HepG2 (cell line): ENCODE results near the gene STX10. TPM values are rescaled to one million over a fixed set of nuclear protein-coding genes. Genes with fewer than 3 reads are reported as not detected.
A peak's percentile ranks its signal among the peaks of the same experiment; 100 is the strongest.

Experiments
- BORCS8-MEF2B ChIP-seq: sonication (generic); formaldehyde crosslinking; IDR thresholded peaks from 2 replicates; pipeline ENCODE4 v1.8.0; 2022; ENCODE audit warnings: mild to moderate bottlenecking, missing genetic modification reagents
- CHD2 ChIP-seq: IDR thresholded peaks from 2 replicates; pipeline ENCODE4 v1.6.1; 2011; ENCODE audit warnings: low read depth, low read length, improper control_type of control experiment
- FOXA1 ChIP-seq, 2 experiments: fragments of 450-650 bp in 1 of 2; sonication (generic) in 1 of 2; formaldehyde crosslinking in 1 of 2; IDR thresholded peaks; 2 replicates each; pipeline versions ENCODE4 v1.4.0 to v1.6.1; 2016 to 2020; ENCODE audit warnings: missing genetic modification reagents in 1 of 2
- KAT7 ChIP-seq: IDR thresholded peaks from 2 replicates; pipeline ENCODE4 v1.6.1; 2018; ENCODE audit warnings: borderline replicate concordance, missing compliant biosample characterization
- PAX8 ChIP-seq: sonication (generic); formaldehyde crosslinking; IDR thresholded peaks from 2 replicates; pipeline ENCODE4 v1.8.0; 2022; ENCODE audit warnings: mild to moderate bottlenecking, missing genetic modification reagents, borderline replicate concordance
- RELA ChIP-seq: sonication (generic); formaldehyde crosslinking; IDR thresholded peaks from 2 replicates; pipeline ENCODE4 v1.4.0; 2020; ENCODE audit warnings: missing genetic modification reagents
- REST ChIP-seq, 2 experiments: IDR thresholded peaks; 2 replicates each; pipeline ENCODE4 v1.6.1; 2011 to 2012; ENCODE audit warnings: low read length in 2 of 2, borderline replicate concordance in 1 of 2, low read depth in 1 of 2, mild to moderate bottlenecking in 1 of 2, moderate library complexity in 1 of 2
- RXRA ChIP-seq: sonication (generic); formaldehyde crosslinking; IDR thresholded peaks from 2 replicates; pipeline ENCODE4 v1.5.1; 2020; ENCODE audit warnings: missing genetic modification reagents
- SOX6 ChIP-seq, 2 experiments: fragments of 450-650 bp in 1 of 2; sonication (generic) in 1 of 2; formaldehyde crosslinking in 1 of 2; IDR thresholded peaks; 2 replicates each; pipeline versions ENCODE4 v1.4.0 to v1.6.1; 2017 to 2020; ENCODE audit warnings: antibody characterized with exemption in 1 of 2, mild to moderate bottlenecking in 1 of 2, missing genetic modification reagents in 1 of 2
- TBX3 ChIP-seq: fragments of 450-650 bp; IDR thresholded peaks from 2 replicates; pipeline ENCODE4 v1.6.1; 2017; ENCODE audit warnings: antibody characterized with exemption, mild to moderate bottlenecking, inconsistent platforms, borderline replicate concordance
- TFDP2 ChIP-seq: sonication (generic); formaldehyde crosslinking; IDR thresholded peaks from 2 replicates; pipeline ENCODE4 v1.4.0; 2020; ENCODE audit warnings: missing genetic modification reagents
- THAP7 ChIP-seq: sonication (generic); formaldehyde crosslinking; IDR thresholded peaks from 2 replicates; pipeline ENCODE4 v1.8.1; 2023; ENCODE audit warnings: mild to moderate bottlenecking, missing genetic modification reagents
- TSC22D2 ChIP-seq: sonication (generic); formaldehyde crosslinking; IDR thresholded peaks from 2 replicates; pipeline ENCODE4 v1.5.1; 2020; ENCODE audit warnings: missing genetic modification reagents, mild to moderate bottlenecking, borderline replicate concordance
- XRCC5 ChIP-seq: fragments of 200-400 bp; formaldehyde crosslinking; optimal IDR thresholded peaks from 2 replicates; pipeline ENCODE3; 2017; ENCODE audit warnings: mild to moderate bottlenecking, low read length
- ZNF326 ChIP-seq: sonication (generic); formaldehyde crosslinking; IDR thresholded peaks from 2 replicates; pipeline ENCODE4 v1.4.0; 2020; ENCODE audit warnings: missing genetic modification reagents, borderline replicate concordance
- ZNF512 ChIP-seq: sonication (generic); formaldehyde crosslinking; IDR thresholded peaks from 2 replicates; pipeline ENCODE4 v1.4.0; 2020; ENCODE audit warnings: mild to moderate bottlenecking, missing genetic modification reagents
- ZNF564 ChIP-seq: sonication (generic); formaldehyde crosslinking; IDR thresholded peaks from 2 replicates; pipeline ENCODE4 v1.8.1; 2023; ENCODE audit warnings: mild to moderate bottlenecking, missing genetic modification reagents
- ZNF597 ChIP-seq: sonication (generic); formaldehyde crosslinking; IDR thresholded peaks from 2 replicates; pipeline ENCODE4 v1.5.0; 2020; ENCODE audit warnings: missing genetic modification reagents
- ZNF670 ChIP-seq: sonication (generic); formaldehyde crosslinking; IDR thresholded peaks from 2 replicates; pipeline ENCODE4 v1.8.0; 2022; ENCODE audit warnings: mild to moderate bottlenecking, missing genetic modification reagents, borderline replicate concordance
- ZNF709 ChIP-seq: sonication (generic); formaldehyde crosslinking; IDR thresholded peaks from 2 replicates; pipeline ENCODE4 v1.5.0; 2020; ENCODE audit warnings: mild to moderate bottlenecking, missing genetic modification reagents
- ZNF777 ChIP-seq: sonication (generic); formaldehyde crosslinking; IDR thresholded peaks from 2 replicates; pipeline ENCODE4 v1.4.0; 2020; ENCODE audit warnings: missing genetic modification reagents
- polyA plus RNA-seq, 8 experiments: library from polyadenylated mRNA; depleted of rRNA in 3 of 8; stranded (reverse) in 7 of 8; unstranded in 1 of 8; fragments of >200 nt; fragmentation: Illumina TruSeq in 4 of 8; extraction: Trizol in 4 of 8; gene quantifications; 2 replicates each; pipeline versions ENCODE4 v1.2.1 to v1.2.3, GENCODE V29; 2011 to 2016; ENCODE audit warnings: low read depth in 4 of 8, missing spikeins in 1 of 8, mixed read lengths in 1 of 8; ENCODE audit not compliant: insufficient read depth in 1 of 8
- total RNA-seq, 5 experiments: library from RNA; depleted of rRNA; stranded (reverse); fragments of >200 nt; fragmentation: Illumina TruSeq; extraction: Trizol; gene quantifications; 2 replicates each; pipeline ENCODE4 v1.2.3, GENCODE V29; 2016; ENCODE audit warnings: low read depth in 1 of 5

STX10 gene
- total and polyA plus RNA-seq, 2 of the 13 experiments (the other 11 are each of a cell fraction or from before 2014, with no cell fraction given): 47.9 to 66.4 TPM

GRCh38 chr19:13151605-13152355 is 1.6 kb upstream of the STX10 start (continued):
- TF ChIP-seq SOX6 (IDR thresholded peaks at IDR 0.05): no peak
- TF ChIP-seq SOX6 (CRISPR knock-in tag; IDR thresholded peaks at IDR 0.05): peak; percentile 46
- no peak; the same call in 1 of the 2 replicates for TF ChIP-seq CHD2
- peak; percentile 10; the same call in 1 of the 2 replicates for TF ChIP-seq BORCS8-MEF2B (CRISPR knock-in tag)
- TF ChIP-seq RXRA (CRISPR knock-in tag): no peak
- no peak for TF ChIP-seq KAT7
- 0 out of 2 replicates have a peak, but pooled peaks have one; percentile 33 for TF ChIP-seq ZNF709
- TF ChIP-seq THAP7 (CRISPR knock-in tag): no peak
- peak; percentile 97 for TF ChIP-seq TFDP2 (CRISPR knock-in tag)
- no peak for TF ChIP-seq PAX8
- TF ChIP-seq ZNF512 (CRISPR knock-in tag): no peak
- no peak for TF ChIP-seq ZNF597 (CRISPR knock-in tag)
- peak; percentile 70; the same call in 1 of the 2 replicates for TF ChIP-seq TSC22D2 (CRISPR knock-in tag)
- no peak; the same call in 1 of the 2 replicates for TF ChIP-seq RELA (CRISPR knock-in tag)
- no peak for TF ChIP-seq FOXA1 (IDR thresholded peaks at IDR 0.05)
- no peak for TF ChIP-seq FOXA1 (CRISPR knock-in tag; IDR thresholded peaks at IDR 0.05)
- no peak for TF ChIP-seq XRCC5
- TF ChIP-seq ZNF326 (CRISPR knock-in tag): no peak
- no peak for TF ChIP-seq ZNF564 (CRISPR knock-in tag)
- TF ChIP-seq REST (IDR thresholded peaks at IDR 0.05; ENCODE audit: borderline replicate concordance in 1 of 2, low read depth in 1 of 2, low read length in 2 of 2): no peak
- TF ChIP-seq TBX3: no peak
- peak; percentile 61 for TF ChIP-seq ZNF777 (CRISPR knock-in tag)
- TF ChIP-seq ZNF670 (CRISPR knock-in tag): no peak
